Hematopoietic multipotent progenitor cell treated with erythropoietin and hydrocortisone succinate and interleukin-3 and kit ligand, for 15 days (in vitro differentiated cells): ENCODE data around the gene SGMS1.
"Not testable (repeated sequence)": the region's sequence is repeated elsewhere in the genome, so short reads cannot be mapped to it uniquely, and the experiment has no call there.

Experiments used
- DNase-seq: peaks from one replicate; pipeline ENCODE4 v3.0.0-alpha.2; 2015; ENCODE audit warnings: low spot score

Gene SGMS1

GRCh38 chr10:50508315-50509051 is 115.3 kb downstream of the SGMS1 start:
- DNase-seq = no peak

DNA sequence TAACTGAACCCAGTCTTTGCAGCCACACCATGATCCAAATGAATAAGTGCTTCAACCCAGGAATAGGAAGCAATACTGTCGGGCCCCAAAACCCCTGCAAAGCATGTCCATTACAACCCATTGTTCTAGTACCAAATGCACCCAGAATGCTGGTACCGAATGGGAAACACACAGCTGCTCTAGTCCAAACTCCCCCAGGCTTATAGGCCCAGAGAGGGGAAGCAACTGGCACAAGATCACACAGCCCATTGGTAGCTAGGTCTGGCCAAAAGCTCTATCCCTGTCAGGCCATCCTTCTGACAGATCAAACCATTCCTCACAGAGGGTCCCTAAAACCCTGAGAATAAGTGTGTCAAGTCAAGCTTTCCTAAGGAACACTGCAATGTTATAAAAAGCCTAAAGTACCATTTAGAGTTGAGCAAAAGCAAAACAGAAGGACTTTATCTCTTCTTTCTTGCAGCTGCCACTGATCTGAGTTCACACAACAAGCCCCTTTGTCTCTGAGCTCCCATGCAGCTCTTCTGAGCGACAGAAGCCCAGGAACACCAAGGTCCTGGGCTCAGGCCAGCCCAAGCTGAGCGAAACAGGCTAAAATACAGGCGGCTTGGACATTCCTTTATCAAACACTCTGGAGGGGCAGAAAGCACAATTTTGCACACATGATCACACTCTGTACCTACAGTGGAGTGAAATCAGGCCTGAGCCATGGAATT is 116.7 kb downstream of the SGMS1 start:
- no peak for DNase-seq

GRCh38 chr10:50504389-50504788 is 119.4 kb downstream of the SGMS1 start:
- no peak for DNase-seq

GRCh38 chr10:50503661-50504320 is 120.0 kb downstream of the SGMS1 start:
- DNase-seq = no peak

GRCh38 chr10:50503156-50503555 is 120.6 kb downstream of the SGMS1 start:
- not testable (repeated sequence) for DNase-seq

GRCh38 chr10:50501924-50502452 is 121.8 kb downstream of the SGMS1 start:
- DNase-seq = no peak

GRCh38 chr10:50501478-50501877 is 122.3 kb downstream of the SGMS1 start:
- DNase-seq = peak; percentile 30

DNA sequence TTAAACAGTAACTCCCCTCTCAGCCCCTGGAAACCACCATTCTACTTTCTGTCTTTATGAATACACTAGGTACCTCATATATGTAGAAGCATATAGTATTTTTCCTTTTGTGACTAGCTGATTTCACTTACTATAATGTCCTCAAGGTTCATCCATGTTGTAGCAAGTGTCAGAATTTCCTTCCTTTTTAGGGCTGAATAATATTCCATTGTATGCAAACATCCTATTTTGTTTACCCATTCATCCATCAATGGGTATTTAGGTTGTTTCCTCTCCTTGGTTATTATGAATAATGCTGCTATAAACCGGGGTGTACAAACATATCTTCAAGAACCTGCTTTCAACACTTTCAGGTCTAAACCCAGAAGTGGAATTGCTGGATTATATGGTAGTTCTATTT is 125.3 kb downstream of the SGMS1 start:
- no peak for DNase-seq

DNA sequence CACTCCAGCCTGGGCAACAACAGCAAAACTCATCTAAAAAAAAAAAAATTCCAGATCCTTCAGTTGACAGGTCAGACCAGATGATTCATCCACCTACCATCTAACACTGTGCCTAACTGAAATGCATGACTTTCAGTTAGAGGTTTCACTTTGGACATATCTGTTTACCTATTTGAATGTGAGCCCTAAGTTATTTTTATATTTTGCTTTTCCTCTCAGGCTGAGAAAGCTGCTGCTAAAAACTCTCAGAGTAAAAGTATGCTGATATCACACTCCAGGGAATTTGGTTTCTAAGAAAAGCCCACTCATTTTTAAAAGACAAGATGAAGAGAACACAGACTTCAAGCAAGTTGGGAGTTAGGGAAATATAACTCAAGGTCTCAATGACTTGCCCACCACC is 126.0 kb downstream of the SGMS1 start:
- DNase-seq = no peak

DNA sequence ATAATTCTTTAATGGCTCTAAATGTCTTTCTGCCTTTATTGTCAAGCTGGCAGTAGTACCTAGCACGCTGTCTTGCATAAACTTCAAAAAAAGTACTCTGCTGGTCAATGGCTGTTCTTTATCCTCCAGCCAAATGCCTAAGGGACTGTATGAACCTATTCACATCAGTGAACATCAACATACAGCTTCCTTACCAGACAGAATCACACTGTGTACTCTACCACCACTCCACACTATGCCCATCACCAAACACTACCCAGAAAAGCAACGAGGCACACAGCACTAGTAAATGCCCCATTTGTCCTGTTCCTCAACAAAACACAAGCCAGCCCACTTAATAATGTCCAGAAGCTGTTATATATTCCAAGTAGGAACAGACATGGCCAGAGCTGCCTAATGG is 127.5 kb downstream of the SGMS1 start:
- no peak for DNase-seq

GRCh38 chr10:50490241-50490640 is 133.5 kb downstream of the SGMS1 start:
- DNase-seq = no peak

DNA sequence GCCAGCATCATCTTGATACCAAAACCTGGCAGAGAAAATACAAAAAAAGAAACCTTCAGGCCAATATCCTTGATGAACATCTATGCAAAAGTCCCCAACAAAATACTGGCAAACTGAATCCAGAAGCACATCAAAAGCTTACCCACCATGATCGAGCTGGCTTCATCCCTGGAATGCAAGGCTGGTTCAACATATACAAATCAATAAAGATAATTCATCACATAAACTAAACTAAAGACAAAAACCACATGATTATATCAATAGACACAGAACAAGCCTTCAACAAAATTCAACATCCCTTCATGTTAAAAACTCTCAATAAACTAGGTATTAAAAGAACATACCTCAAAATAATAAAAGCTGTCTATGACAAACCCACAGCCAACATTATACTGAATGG is 139.2 kb downstream of the SGMS1 start:
- not testable (repeated sequence) for DNase-seq

- DNase-seq = no peak
Measured at GRCh38 chr10:50480054-50481007, 143.4 kb downstream of the SGMS1 start.

- no peak for DNase-seq
Measured at GRCh38 chr10:50477287-50478203, 146.2 kb downstream of the SGMS1 start.

GRCh38 chr10:50473756-50474155 is 150.0 kb downstream of the SGMS1 start:
- no peak for DNase-seq

- DNase-seq = no peak
Measured at GRCh38 chr10:50472914-50473313, 150.8 kb downstream of the SGMS1 start.

DNA sequence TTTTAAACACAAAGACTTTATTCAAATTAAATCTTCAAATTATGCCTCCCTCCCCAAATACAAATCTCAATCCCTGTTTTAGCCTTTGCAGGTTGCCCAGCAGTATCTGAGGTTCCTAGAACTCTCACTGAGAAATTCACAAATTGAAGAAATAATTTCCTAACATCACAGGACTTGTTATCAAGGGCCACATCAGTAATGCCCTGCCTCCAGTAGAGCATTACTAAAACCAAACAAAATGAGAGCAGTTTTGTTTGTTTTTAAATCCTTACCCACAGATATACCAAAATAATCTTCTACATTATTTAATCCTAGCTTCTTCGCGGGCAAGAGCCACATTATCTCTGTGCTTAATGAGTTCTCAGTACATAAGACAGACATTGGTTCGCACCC is 152.2 kb downstream of the SGMS1 start:
- no peak for DNase-seq

GRCh38 chr10:50470798-50471582 is 152.8 kb downstream of the SGMS1 start:
- DNase-seq = no peak

- DNase-seq = no peak
Measured at GRCh38 chr10:50470345-50470744, 153.4 kb downstream of the SGMS1 start.

DNA sequence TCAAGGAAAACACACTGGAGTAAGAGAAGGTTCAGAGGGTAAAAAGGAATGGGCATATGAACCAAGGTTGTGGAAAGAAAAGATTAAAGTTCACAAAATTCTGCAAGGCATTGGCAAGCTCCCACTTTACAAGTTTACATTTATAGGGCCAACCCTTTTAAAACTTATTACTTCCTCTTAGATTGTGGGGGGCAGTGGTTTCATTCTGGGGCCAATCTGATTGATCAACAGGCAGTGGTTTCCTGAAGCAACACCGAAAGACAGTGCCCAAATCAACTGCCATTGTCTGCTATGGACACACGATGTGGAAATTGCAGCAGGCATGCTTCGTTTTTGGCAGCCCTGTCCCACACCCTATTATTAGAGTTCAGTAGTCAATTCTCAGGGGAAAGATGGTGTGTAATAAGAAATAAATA is 154.0 kb downstream of the SGMS1 start:
- no peak for DNase-seq
